22Rv1 (cell line): ENCODE data around the gene ITCH.
"Not testable (repeated sequence)": the region's sequence is repeated elsewhere in the genome, so short reads cannot be mapped to it uniquely, and the experiment has no call there.

Source experiments
- H3K27ac ChIP-seq: fragments of 450-650 bp; 2 replicates; pipeline ENCODE4 v1.5.1; 2017
- ZFX ChIP-seq: fragments of 450-650 bp; IDR thresholded peaks from 2 replicates; pipeline ENCODE4 v1.6.1; 2017; ENCODE audit warnings: antibody characterized with exemption, borderline replicate concordance
- TF ChIP-seq, protein P1 (sequence below): fragments of 450-650 bp; IDR thresholded peaks from 2 replicates; pipeline ENCODE4 v1.5.1; 2017; ENCODE audit warnings: mild to moderate bottlenecking

The ITCH gene

DNA sequence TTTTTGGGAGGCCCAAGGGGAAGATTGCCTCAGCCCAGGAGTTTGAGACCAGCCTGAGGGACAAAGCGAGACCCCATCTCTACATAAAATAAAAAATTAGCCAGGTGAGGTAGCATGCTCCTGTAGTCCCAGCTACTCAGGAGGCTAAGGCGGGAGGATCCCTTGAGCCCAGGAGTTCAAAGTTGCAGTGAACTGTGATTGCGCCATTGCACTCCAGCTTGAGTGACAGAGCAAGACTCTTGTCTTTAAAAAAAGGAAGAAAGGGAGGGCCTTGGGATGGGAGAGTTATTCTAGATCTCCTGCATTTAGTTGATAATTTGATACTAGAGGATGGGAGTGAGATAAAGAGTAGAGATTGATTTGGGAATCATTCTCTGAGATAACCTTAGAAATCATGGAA lies 68.1 kb downstream of the ITCH start:
- TF ChIP-seq, protein P1, sequence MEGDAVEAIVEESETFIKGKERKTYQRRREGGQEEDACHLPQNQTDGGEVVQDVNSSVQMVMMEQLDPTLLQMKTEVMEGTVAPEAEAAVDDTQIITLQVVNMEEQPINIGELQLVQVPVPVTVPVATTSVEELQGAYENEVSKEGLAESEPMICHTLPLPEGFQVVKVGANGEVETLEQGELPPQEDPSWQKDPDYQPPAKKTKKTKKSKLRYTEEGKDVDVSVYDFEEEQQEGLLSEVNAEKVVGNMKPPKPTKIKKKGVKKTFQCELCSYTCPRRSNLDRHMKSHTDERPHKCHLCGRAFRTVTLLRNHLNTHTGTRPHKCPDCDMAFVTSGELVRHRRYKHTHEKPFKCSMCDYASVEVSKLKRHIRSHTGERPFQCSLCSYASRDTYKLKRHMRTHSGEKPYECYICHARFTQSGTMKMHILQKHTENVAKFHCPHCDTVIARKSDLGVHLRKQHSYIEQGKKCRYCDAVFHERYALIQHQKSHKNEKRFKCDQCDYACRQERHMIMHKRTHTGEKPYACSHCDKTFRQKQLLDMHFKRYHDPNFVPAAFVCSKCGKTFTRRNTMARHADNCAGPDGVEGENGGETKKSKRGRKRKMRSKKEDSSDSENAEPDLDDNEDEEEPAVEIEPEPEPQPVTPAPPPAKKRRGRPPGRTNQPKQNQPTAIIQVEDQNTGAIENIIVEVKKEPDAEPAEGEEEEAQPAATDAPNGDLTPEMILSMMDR = no peak
- TF ChIP-seq ZFX = no peak
- no peak overlapping the region for H3K27ac ChIP-seq

DNA sequence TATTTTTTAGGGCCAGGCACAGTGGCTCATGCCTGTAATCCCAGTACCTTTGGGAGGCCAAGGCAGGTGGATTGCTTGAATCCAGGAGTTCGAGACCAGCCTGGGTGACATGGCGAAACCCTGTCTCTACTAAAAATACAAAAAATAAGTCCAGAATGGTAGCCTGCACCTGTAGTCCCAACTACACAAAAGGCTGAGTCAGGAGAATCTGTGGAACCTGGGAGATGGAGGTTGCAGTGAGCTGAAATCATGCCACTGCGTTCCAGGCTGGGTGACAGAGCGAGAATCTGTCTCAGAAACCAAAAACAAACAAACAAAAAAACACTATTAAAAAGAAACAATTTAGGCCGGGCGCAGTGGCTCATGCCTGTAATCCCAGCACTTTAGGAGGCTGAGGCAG lies 69.6 kb downstream of the ITCH start:
- H3K27ac ChIP-seq = not testable (repeated sequence)

DNA sequence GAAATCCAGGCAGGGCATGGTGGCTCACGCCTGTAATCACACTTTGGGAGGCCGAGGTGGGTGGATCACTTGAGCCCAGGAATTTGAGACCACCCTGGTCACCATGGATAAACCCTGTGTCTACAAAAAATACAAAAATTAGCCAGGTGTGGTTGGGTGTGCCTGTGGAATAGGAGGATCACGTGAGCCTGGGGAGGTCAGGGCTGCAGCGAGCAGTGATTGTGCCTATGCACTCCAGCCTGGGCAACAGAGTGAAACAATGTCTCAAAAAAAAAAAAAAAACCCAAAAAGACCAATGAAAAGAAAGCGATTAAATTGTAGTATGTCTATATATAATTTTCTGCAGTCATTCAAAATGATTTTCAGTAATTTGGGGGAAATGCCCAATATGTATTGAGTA lies 70.3 kb downstream of the ITCH start:
- TF ChIP-seq, protein P1 = no peak
- TF ChIP-seq ZFX = no peak
- H3K27ac ChIP-seq = no peak overlapping the region

DNA sequence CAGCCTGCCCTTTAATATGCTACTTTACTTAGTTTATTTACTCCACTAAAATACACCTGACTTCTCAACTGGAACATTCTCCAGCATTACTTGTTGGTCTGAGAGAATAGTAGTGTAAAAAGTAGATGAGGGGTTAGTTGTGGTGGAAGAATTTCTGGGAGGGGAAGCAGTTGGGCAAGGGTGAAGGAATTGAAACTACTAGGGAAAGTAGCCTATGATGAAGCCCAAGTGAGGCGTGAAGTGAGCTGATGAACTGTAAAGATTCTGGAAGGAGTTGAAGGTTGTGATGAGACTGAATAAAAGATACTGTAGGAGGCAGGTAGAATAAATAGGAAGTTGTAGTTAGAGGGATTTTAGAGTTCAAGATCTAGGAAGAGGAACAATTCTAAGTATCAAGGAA lies 72.5 kb downstream of the ITCH start:
- H3K27ac ChIP-seq = no peak overlapping the region
- TF ChIP-seq, protein P1 = no peak
- TF ChIP-seq ZFX = no peak

DNA sequence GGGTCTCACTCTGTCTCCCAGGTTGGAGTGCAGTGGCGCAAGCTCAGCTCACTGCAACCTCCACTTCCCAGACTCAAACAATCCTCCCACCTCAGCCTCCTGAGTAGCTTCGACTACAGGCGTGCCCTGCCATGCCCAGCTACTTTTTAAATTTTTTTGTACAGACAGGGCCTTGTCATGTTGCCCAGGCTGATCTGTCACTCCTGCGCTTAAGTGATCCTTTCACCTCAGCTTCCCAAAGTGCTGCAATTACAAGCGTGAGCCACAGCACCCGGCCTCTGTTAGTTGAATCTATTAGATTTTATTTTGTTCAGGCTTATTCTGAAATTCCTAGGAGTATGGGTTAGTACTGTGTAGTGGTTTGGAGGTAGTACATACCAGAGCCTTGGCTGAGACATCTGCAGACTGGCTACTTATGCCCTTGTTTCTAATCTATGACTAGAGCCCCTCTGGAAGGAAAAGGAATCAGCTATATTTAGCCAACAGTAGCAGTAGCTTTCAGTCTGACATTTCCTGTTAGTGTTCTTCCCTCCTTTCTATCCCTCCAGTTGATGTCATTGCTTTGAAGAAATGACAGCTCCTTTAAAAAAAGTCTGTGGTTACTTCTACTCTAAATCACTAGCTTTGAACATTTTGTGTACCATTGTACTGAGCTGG lies 74.4 kb downstream of the ITCH start:
- TF ChIP-seq, protein P1 = no peak
- no peak for TF ChIP-seq ZFX
- no peak overlapping the region for H3K27ac ChIP-seq

DNA sequence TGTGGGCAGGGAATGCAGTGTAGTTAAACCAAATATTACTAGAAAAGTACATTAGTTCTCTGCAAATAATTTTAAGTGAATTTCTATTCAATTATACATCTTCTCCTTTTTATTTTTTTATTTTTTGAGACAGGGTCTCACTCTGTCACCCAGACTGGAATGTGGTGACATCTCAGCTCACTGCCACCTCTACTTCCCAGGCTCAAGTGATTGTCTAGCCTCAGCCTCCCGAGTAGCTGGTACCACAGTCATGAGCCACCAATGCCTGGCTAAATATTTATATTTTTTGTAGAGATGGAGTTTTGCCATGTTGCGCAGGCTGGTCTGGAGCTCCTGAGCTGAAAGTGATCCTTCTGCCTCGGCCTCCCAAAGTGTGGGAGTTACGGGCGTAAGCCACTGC lies 76.1 kb downstream of the ITCH start:
- no peak for TF ChIP-seq ZFX
- TF ChIP-seq, protein P1 = no peak
- no peak overlapping the region for H3K27ac ChIP-seq

DNA sequence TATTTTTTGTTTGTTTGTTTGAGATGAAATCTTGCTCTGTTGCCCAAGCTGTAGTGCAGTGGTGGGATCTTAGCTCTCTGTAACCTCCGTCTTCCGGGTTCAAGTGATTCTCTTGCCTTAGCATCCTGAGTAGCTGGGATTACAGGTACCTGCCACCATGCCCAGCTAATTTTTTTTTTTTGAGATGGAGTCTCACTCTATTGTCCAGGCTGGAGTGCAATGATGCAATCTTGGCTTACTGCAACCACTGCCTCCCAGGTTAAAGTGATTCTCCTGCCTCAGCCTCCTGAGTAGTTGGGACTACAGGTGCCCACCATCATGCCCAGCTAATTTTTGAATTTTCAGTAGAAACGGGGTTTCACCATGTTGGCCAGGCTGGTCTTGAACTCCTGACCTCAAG lies 78.3 kb downstream of the ITCH start:
- not testable (repeated sequence) for H3K27ac ChIP-seq

DNA sequence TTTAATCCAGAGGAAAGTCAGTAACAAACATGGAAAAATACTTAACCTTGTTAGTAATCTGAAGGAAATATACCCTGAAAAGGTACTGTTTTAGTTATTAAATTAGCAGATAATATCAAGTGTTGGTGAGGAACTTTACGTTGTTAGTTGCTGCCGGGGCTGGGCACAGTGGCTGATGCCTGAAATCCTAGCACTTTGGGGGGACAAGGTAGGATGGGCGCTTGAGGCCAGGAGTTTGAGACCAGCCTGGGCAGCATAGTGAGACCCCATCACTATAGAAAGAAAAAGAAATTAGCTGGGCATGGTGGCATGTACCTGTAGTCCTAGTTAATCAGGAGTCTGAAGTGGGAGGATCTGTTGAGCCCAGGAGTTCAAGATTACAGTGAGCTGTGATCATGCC lies 80.5 kb downstream of the ITCH start:
- H3K27ac ChIP-seq = no peak overlapping the region
- TF ChIP-seq, protein P1 = no peak
- no peak for TF ChIP-seq ZFX
